HG02943 (cell line): Measurements from ENCODE around the gene SRC.
"Not testable (repeated sequence)": the region's sequence is repeated elsewhere in the genome, so short reads cannot be mapped to it uniquely, and the experiment has no call there.

Experiments used
- ATAC-seq: cut with Tn5 transposase; IDR thresholded peaks from one replicate; pipeline ENCODE4 v1.9.1; 2021; ENCODE audit warnings: mild to moderate bottlenecking, low read depth, moderate library complexity; ENCODE audit not compliant: unreplicated experiment

SRC gene

DNA sequence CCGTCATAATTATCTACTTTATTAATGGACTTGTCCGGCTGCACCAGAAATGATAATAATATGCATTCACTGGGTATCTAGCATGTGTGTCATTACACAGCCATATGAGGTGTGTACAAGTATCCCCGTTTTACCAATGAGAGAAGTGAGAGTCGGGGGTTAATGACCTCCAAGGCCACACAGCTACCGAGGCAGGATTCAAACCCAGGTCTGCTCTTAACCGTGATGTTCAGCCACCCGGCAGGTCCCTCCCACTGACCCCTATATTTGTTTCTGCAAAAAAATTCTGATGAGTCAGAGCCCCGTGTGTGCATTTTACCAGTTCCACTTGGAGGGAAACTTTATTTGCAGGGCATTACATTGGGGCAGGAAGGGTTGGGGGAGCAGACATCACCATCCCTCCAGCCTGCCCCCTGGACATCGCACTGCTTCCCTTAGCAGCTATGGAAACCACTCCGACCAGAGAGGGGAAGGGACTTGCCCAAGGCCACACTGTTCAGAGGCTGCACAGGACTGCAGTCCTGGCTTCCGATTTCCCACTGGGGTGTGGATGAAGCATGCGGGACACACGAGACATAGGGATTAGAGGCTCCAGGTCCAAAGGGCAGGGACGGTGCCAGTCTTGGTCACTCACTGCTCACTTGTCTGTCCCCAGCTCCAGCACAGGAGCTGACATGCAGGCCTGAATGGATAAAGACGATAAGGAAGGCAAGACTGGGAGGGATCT, 10.1 kb upstream of the SRC start:
- no peak for ATAC-seq

DNA sequence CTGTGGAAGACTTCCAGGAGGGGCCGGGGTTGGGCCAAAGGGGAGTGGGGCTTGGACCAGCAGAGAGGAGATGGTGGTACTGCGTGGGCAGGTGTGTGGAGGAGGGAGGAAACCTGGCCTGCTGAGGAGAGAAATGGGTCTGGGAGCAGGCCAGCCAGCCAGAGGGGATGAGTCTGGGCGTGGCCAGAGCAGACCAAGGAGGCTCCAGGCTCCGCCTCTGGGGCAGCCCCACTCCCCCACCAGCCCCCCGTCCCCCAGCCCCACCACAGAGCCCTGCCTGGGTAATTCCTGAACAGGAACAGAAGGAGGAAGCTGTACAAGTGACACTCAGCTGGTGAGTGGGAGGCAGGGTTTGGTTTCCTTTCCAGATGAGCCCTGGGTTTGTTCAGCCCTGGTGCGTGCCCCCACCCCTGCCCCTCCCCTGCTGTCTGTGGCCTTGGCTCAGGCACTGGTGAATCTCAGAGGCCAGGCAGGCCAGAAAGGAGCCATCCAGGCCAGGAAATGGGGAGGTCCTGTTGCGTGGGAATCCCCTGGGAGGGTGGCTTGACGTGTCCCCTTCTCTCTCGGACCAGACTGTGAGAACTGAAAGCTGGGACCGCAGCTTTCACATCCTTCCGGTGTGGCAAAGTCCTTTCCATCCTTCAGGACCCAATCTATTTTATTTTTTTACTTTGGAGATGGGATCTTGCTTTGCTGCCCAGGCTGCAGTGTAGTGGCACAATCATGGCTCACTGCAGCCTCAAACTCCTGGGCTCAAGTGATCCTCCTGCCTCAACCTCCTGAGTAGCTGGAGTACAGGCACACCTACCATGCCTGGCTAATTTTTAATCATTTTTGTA, 9.4 kb upstream of the SRC start:
- ATAC-seq = peak; percentile 65

DNA sequence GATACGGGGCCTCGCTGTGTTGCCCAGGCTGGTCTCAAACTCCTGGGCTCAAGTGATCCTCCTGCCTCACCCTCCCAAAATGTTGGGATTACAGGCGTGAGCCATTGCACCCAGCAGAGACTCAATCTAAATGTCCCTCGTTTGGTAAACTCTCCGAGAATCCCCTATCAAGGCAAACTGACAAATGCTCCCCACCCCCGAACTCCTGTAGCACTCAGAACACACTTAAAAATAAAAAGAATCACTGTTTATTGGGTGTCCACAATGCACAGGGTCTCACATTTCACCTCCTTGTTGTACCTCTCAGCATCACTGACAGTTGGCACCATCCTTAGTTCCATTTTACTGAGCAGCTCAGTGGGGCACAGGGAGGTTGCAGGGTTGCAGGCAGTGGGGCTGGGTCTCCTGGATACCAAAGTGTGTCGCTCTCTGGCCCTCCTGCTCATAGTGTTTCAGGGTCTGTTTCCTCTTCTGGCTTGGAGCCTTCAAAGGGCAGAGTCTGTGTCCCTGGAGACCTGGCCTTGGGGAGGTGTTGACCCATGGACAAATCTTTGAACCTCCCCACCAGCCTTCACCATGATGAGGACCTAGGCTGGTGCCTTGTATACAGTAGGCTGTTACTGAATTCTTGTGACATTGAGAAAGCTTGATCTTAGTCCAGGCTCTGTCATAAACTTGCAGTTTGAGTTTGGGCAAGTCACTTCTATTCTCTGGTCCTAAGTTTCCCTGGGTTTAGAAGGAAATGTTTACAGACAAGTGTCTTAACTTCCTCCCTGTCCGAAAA, 8.5 kb upstream of the SRC start:
- peak; percentile 7 for ATAC-seq

DNA sequence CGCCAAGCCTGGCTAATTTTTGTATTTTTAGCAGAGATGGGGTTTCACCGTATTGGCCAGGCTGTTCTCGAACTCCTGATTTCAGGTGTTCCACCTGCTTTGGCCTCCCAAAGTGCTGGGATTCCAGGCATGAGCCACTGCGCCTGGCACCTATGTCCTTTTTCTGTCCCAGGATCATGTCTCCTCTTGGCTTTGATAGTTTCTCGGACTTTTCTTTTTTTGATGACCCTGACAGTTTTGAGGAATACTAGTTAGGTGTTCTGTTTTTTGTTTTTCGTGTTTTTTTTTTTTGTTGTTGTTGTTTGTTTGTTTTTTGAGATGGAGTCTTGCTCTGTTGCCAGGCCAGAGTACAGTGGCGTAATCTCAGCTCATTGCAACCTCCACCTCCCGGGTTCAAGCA, 7.6 kb upstream of the SRC start:
- not testable (repeated sequence) for ATAC-seq

DNA sequence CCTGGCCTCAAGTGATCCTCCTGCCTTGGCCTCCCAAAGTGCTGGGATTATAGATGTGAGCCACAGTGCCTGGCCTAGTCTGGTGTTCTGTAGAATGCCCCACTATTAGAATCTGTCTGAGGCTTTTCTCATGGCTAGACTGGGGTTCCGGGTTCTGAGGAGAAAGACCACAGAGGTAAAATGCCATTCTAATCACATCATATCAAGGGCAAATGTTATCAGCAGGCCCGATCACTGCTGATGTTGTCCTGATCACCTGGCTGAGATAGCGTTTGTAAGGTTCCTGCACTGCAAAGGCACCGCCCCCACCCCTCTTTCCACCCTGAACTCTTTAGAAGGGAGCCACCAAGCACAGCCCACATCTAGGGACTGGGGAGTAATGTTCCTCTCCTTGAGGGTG, 6.7 kb upstream of the SRC start:
- no peak for ATAC-seq

DNA sequence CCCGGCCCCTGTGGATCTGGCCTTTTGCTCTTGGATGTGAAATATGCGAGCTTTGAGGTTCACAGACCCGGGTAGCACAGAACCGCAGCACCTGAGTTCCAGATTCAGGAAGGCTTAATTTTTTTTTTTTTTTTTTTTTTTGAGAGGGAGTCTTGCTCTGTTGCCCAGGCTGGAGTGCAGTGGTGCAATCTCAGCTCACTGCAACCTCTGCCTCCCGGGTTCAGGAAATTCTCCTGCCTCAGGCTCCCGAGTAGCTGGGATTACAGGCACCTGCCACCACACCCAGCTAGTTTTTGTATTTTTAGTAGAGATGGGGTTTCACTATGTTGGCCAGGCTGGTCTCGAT, 6.2 kb upstream of the SRC start:
- ATAC-seq = not testable (repeated sequence)

DNA sequence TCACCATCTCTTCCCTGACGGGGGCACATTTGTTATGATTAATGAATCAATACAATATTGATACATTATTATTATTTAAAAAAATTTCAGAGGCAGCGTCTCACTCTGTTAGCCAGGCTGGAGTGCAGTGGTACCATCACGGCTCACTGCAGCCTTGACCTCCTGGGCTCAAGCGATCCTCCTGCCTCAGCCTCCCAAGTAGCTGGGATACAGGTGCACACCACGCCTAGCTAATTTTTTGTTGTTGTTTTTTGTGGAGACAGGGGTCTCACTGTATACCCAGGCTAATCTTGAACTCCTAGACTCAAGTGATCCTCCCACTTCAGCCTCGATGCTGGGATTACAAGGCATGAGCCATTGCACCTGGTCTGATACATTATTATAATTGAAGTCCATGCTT, 4.9 kb upstream of the SRC start:
- ATAC-seq = no peak

DNA sequence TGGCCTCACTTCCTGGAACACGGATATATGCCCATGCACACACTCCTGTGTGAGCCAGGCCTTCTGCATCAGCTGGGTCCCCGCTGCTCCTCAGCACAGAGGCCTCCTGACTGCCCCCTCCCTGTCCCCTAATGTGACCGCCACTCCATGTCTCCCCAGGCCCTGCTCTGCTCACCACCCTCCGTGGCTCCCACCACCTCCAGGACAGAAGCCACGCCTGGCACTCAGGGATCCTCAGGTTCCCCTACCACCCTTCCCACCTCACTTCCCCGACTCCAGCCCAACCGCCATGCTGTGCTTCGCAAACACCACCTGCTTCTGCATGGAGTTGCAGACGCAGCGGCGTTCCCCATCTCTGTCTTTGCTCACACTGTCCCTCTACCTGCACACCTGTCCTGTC, 4.3 kb upstream of the SRC start:
- ATAC-seq = no peak

DNA sequence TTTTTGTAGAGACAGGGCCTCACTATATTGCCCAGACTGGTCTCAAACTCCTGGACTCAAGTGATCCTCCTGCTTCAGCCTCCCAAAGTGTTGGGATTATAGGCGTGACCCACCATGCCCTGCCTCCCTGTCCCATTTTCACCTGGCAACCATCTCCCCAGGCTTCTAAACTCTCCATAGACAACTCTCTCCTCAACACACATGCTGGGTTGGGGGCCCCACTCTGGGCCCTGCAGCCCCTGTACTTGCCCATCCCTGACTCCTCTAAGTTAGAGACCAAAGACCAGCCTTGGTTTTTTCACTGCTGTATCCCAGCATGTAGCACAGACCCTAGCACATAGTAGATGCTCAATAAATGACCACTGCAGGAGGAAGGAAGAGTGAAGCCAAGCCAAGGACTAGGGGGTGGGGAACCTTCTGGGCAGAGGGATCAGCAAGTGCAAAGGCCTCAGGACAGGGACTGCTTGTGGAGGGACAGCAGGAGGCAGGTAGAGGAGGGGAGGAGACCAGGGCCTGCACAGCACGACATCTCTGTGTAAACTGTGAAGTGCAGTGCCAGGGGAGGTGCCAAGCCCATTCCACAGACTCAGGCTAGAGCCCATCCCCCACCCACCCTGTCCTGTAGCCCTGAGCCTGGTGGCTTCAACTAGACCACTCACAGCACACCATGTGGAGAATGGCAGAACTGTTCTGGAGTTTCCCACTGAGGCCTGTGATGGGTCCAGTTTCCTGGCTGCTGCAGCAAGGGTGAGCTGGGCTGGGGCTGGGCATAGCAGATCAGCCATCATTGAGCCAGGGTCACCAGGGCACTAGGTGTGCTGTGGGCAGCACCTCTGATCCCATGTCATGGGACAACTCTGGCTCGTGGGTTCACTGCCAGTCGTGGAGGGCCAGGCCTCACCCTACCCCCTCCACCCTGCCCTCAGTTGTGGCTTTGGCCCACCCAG, 3.4 kb upstream of the SRC start:
- no peak for ATAC-seq

DNA sequence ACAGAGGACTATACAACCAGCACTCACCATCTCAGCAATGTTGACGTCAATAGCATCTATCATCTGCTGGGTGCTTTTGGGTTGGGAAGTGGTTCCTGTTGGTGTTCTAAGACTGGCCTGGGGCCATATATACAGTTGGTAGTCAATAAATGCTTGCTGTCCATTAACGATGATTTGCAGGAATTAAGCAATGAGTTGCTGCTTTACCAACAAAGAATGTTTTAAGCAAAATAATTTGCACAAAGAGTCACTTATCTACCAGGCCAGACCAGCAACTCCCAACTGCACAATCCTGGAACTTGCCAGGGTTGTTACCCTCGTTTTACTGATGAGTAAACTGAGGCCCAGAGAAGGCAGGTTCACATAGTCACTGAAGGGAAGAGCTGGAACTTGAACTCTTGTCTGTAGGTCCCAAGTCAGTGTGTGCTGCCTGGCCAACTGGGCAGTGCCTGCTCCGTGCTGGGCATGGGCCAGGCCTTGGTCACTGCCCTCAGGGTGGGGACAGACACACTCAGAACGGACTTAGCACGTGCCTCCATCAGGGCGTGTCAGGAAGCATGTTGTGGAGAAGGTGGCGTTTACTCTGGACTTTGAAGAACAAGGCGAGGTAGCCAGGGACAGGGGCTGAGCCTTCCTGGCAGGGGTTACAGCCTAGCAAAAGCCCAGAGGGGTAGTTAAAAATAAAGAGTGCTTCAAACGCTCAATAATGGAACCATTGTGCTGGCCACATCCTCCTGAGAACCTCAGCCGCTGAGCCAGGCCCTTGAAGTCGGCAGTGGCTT, 2.5 kb upstream of the SRC start:
- ATAC-seq = no peak

DNA sequence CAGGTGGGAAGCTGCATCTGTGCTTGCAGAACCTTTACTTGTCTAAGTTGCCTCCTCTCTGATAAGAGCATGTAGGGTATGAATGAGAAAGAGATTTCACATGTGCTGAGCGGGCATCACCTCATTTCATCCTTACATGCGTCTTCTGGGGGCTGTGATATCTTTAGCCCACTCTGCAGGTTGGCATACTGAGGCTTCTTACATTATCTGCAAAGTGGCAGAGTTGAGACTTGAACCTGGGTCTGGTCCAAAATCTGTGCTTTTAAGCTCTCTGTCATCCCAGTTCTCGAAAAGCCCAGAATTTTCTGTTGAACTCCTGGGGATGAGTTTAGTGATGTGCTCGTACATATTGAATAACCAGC, 2.0 kb upstream of the SRC start:
- ATAC-seq = no peak

DNA sequence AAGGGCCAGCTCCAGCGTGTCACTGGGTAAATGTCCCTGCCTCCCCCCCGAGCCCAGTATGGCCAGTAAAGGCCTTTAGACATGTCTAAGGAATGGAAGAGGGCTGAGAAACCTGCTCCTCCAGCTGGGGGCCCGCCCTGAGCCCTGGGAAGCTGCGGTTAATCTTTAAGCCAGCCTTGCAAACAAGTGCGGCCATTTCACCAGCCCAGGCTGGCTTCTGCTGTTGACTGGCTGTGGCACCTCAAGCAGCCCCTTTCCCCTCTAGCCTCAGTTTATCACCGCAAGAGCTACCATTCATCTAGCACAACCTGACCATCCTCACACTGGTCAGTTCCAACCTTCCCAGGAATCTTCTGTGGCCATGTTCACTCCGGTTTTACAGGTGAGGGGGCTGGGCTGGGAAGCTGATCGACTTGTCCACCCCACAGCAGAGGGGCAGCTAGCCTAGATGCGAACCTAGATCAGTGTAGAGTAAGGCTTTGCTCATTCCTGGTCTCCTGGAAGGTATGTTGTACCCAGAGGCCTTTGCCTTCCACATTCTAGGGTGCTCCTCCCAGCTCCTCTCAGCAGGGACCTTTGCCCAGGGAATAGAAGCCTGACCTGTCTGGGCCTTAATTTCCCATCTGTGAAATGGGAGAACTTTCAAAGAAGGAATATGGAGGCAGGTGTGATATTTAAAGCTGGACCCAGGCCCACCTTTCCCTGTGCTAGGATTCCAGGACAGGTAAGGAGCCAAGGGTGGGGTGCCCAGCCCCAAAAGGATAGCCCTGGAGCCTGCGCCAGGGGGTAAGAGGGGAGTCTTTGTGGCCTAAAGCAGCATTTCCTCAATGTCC, 1.2 kb upstream of the SRC start:
- no peak for ATAC-seq

DNA sequence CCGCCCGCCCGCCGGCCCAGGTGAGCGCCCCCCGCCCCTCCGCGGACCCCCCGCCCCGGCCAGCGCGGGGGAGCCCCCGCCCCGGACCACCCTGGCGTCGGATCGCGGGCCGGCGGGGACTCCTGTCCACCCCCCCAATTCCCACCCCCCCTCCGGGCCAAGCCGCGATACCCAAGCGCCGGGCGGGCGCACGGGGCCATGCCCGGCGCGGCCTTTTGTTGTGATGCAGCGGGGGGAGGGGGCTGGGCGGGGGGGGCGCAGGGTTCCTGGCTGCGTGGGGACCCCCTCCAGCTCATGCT, 245 bp downstream of the SRC start:
- ATAC-seq = no peak

DNA sequence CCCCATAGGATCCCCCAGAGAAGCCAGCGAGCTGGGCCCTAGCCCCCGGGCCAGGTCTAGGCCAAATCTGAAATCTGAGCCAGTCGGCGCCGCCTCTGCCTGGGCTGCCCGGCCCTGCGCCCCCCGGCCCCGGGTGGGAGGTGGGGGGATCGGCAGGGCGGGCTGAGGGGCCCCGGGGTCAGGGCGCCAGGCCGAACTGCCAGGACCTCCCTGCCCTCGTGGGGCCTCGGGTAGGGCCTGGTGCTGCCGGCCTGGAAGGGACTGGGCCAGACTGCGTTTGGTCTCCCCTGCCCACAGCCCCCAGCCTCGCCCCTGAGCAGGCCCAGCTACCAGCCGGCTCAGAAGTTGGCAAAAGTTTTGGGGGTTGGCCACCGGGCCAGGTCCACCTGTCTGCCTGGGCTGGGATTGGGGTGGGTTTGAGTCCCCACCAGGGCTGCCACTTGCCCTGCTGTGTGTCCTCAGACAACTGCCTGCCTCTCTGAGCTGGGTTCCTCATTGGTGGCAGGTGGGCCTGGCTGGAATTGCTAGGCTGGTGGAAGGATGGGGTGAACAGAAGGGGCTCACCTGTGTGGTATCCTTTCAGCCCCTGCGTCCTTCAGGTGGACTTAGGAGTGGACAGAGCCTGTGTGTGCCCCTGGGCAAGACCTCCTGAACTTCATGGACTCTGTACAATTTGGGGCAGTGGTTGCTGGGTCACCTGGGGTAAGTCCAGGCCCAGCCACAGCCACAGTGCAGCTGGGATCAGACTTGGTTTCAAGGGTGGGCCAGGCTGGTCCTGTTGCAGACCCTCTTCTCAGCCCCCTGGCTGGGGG, 801 bp downstream of the SRC start:
- no peak for ATAC-seq

DNA sequence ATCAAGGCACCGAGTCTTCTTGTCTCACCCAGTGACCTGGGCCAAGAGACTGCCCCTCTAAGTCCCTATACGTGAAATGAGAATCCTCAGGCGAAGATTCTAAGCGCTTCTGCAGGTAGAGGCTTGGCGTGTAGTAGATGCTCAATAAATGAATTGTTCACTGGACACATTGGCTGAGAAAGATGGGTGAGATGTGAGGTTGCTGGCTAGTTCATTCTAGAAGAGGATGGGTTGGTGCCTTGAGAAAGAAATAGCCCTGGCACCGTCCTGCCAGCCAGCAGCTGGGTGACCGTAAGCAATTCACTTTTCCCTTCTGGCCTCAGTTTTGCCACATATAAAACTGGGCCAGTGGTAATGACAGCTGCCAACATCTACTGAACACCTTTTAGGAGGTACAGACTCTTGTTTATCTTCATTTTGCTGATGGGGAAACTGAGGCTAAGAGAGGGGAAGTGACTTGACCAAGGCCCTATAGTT, 1.4 kb downstream of the SRC start:
- no peak for ATAC-seq

DNA sequence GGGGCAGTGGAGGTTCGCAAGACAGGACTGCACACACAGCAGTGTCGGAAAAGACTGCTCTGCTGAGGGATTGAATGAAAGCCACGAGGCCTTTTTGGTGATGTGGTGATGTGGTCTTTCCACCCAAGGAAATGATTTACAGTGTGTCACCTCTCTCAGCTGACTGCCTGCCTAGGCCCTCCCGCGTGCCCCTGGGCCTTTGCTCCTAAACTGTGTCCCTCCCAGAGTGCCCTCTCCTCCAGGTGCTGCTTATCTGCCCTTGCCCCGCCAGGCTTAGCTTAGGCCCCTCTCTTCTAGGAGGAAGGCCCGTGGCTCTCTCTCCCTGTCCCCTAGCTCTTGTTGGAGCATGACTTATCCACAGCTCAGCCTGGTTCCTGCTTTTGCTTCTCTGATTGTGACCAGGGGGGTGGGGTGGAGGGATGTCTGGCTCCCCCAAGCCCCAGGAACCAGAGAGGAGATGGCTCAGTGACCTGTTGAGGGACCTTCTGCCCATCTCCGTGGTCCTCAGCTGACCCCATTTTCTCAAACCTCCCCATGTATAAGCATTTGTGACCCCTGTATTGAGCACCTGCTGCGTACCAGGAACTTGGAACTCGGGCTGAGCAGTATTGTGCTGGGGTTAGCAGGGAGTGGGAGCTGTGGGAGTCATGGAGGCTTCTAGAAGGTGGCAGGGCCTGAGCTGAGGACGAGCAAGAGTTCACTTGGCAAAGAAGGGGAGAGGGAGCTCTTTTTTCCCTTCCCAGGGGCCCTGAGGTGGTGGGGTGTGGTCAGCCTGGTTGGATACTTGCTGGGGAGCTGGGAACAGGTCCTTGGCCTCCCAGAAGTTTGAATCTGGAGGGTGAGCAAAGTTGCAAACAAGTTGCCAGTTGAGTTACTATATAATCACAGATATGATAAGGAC, 2.2 kb downstream of the SRC start:
- ATAC-seq = no peak
